HG03135 (cell line): ENCODE results near the gene CENPH.
"Not testable (repeated sequence)": the region's sequence is repeated elsewhere in the genome, so short reads cannot be mapped to it uniquely, and the experiment has no call there.

ENCODE experiments used
- ATAC-seq: cut with Tn5 transposase; IDR thresholded peaks from one replicate; pipeline ENCODE4 v1.9.1; 2021; ENCODE audit warnings: mild to moderate bottlenecking, moderate library complexity; ENCODE audit not compliant: unreplicated experiment

The CENPH gene

GRCh38 chr5:69206528-69207190 is 17.3 kb downstream of the CENPH start:
- no peak for ATAC-seq

GRCh38 chr5:69209602-69210001 is 20.2 kb downstream of the CENPH start:
- no peak for ATAC-seq

GRCh38 chr5:69211200-69211599 is 21.8 kb downstream of the CENPH start:
- no peak for ATAC-seq

GRCh38 chr5:69212022-69212421 is 22.6 kb downstream of the CENPH start:
- no peak for ATAC-seq

- no peak for ATAC-seq
Measured at GRCh38 chr5:69213513-69214215, 24.3 kb downstream of the CENPH start.

- no peak for ATAC-seq
Measured at GRCh38 chr5:69217151-69217511, 27.7 kb downstream of the CENPH start.

GRCh38 chr5:69217548-69218526 is 28.5 kb downstream of the CENPH start:
- ATAC-seq = peak; percentile 89

GRCh38 chr5:69219939-69220338 is 30.6 kb downstream of the CENPH start:
- ATAC-seq = no peak

GRCh38 chr5:69220371-69220770 is 31.0 kb downstream of the CENPH start:
- not testable (repeated sequence) for ATAC-seq

GRCh38 chr5:69220833-69221232 is 31.4 kb downstream of the CENPH start:
- ATAC-seq = not testable (repeated sequence)

- no peak for ATAC-seq
Measured at GRCh38 chr5:69224520-69224919, 35.1 kb downstream of the CENPH start.

GRCh38 chr5:69225860-69226259 is 36.5 kb downstream of the CENPH start:
- no peak for ATAC-seq

GRCh38 chr5:69230181-69230580 is 40.8 kb downstream of the CENPH start:
- no peak for ATAC-seq

GRCh38 chr5:69231281-69231680 is 41.9 kb downstream of the CENPH start:
- no peak for ATAC-seq

GRCh38 chr5:69231851-69232250 is 42.5 kb downstream of the CENPH start:
- no peak for ATAC-seq

GRCh38 chr5:69234457-69235268 is 45.3 kb downstream of the CENPH start, which contains the start of gene CDK7:
TSS of gene CDK7 (plus strand) at chr5:69234886. CDS start at chr5:69234976, 90 bp downstream.
- peak; percentile 99 for ATAC-seq

GRCh38 chr5:69236733-69237132 is 47.4 kb downstream of the CENPH start:
- not testable (repeated sequence) for ATAC-seq

- ATAC-seq = no peak
Measured at GRCh38 chr5:69237877-69238276, 48.5 kb downstream of the CENPH start.

- no peak for ATAC-seq
Measured at GRCh38 chr5:69238760-69239251, 49.4 kb downstream of the CENPH start.

GRCh38 chr5:69242215-69242927 is 53.0 kb downstream of the CENPH start:
- ATAC-seq = no peak
